ENCODE measurements around the gene CHDH.

CHDH gene

DNA sequence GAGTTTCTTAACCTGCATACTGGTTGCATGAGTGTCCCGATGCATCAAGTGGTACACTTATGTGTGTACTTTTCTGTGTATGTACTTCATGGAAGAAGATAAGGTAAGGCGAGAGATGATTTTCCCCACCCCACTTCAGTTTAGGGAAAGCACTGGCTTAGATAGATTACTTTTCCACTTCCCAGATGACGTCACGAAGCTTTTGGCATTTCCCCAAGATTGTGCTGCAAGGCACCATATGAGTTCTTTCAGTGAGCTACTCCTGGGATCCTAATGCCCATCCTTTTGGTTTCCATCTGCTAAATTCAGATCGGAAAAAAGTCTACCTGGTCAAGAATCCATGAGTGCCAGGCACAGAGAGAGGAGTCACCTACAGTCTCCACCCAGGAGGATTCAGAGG, 4.7 kb upstream of the CHDH start:
- DNase-seq, result no peak

DNA sequence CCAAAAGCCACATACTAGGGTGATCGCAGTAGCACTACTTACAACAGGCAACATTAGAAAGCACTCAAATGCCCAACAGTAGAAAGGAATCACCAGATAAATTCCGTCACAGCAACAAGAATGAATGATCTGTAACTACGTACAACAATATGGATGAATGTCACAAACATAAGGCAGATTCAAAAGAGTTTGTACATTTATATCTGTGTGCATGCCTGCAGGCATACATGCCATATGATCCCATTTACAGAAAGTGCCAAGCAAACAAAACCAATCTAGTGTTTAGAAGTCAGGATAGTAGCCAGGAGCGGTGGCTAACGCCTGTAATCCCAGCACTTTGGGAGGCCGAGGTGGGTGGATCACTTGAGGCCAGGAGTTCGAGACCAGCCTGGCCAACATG, 3.7 kb upstream of the CHDH start:
- no peak for DNase-seq

GRCh38 chr3:53846851-53847155, 584 bp upstream of the CHDH start:
- DNase-seq, result no peak

DNA sequence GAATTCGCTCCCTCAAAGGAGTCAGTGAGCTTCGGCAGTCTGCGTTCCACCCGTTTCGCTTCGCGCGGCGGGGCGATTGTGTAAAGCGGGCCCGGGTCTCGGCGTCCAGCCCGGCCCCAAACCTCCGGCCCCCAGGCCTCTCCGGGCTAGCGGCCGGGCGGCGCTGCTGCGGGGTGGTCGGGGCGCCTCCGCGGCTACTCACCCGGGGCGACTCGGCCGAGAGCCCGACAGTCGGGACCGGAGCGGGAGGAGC, 412 bp downstream of the CHDH start:
- DNase-seq, result no peak

- no peak for DNase-seq
These were observed 927 bp downstream of the CHDH start for GRCh38 chr3:53845103-53845880.

DNA sequence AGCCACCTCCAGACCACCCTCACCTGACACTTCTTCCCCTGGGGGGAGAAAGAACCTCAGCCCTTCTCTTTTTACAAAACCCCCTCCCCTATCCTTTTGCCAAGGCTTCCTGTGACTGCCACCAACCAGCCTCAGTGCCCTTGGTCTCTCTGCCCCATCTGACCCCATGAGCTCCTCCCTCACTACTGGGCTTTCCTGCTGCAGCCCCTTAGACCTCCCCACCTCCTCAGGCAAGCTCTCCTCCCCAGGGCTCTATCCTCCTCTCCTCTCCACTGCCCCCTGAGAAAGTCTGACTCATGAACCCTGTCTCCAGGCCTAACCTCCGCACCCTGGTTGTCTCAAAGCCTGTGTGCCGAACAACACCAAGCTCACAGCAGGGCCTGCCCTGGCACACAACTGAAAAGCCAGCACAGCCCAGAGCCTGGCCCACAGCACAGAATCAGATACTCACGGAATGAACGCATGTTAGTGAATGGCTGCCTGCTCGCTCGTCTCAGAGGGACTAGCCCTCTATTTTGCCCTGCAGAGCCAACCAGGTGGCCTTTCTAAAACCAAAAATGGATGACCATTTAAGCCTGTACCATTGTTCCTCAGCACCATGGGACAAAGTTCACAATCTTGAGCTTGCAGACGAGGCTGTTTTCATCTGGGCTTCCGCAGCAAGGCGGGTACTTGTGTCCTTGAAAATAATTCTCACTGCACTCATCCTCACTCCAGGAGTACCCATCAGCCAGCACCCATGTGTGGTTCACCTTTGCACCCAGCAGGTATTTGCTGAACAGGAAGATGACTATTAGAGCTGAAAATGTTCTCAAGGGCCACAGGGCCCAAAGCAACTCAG, 1.7 kb downstream of the CHDH start:
- DNase-seq, result no peak

GRCh38 chr3:53843195-53844177, 2.7 kb downstream of the CHDH start:
- DNase-seq, result no peak

- DNase-seq, result no peak
These were observed 3.6 kb downstream of the CHDH start for GRCh38 chr3:53842436-53843194.

DNA sequence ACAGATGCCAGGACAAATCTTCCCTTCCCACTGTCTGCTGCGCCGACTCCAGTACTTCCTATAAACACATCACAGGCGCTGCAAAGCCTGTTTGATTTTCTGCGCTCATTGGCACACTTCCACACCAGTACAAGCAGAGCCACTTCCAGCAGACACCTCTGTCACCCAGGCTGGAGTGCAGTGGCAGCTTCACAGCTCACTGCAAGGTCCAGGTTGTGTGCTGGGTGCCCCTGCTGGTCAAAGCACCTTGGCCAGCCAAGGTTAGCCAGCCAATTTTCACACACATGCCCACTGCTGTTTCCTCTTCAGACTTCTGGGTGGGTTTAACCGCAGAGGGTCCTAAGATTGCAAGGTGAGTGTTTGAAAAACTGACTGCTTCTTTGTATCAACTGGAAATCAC, 4.9 kb downstream of the CHDH start:
- DNase-seq, result no peak

GRCh38 chr3:53837331-53837730, 8.9 kb downstream of the CHDH start:
- DNase-seq, result no peak

- DNase-seq, result no peak
These were observed 9.9 kb downstream of the CHDH start for GRCh38 chr3:53836084-53836872.

- no peak for DNase-seq
These were observed 11.0 kb downstream of the CHDH start for GRCh38 chr3:53835257-53835656.

DNA sequence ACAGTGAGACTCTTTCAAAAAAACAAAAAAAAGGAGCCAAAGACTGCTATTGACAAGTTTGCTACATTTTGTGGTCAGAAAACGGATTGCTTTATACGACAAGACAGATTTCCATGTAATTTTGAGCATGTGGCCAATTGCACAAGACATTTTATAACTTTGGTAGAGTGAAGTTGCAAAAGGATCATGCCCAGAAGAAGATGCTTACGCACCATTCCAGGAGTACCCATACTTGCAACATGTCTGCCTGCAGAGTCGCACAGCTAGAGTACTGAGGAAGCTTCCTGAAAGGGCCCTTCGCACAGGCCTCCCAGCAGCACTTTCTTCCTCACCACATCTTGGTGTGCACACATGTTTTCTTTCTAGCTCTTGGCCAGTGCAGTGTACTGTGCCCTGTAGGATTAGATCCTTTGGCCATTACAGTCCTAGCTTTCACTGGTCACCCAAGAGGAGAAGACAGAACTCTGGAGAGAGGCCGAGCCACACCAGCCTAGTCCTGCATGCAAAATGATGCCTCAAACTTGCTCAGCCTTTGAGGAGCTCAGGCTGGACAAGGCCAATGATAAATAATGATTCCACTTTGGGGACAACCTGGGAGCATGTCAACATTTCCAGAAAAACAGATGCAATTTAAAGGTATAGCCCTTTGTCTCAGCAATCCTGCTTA, 11.7 kb downstream of the CHDH start:
- no peak for DNase-seq

DNA sequence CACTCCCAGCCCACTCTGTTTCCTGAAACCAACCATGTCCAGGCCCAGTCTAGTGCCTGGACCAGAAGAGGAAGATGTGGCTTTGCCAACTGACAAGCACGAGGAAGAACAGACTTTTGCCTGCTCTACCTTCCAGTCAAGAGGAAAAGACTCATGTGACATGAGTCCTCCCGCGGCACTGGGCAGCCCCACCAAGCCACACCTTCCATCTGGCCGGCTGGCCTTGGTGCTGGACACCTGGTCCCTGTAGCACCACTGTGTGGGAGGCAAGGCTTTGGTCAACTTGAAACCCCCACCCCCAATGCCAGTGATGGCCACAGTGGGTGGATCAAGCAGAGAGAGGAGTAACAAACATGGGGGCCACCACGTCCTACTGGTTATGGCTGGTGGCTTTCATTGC, 12.5 kb downstream of the CHDH start:
- no peak for DNase-seq

DNA sequence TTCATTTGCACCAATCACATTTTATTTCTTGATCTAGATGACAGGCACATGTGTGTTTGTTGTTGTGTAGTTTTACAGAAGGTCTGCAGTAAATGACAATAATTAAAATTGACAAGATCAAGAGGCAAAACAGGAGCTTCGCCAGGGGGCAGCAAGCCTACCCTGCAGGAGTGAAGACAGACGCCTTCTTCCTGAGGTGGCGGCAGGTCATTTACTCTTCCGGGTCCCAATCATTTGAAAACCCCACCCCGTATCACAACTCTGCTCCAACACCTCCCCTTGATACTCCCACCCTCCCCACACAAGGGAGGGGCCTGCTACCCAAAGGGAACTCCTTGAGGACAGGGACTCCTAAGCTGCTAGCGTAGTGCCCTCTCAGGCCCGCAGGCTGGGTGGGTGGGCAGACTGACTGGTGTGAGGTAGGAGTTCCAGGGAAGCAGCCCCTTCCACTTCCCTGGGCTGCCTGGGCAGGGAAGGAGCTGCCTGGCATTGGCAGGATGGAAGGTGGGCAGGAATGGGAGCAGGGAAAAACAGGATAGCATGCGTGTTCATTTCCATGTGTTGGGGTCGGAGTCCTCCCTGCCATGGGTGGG, 13.1 kb downstream of the CHDH start:
- DNase-seq, result no peak

DNA sequence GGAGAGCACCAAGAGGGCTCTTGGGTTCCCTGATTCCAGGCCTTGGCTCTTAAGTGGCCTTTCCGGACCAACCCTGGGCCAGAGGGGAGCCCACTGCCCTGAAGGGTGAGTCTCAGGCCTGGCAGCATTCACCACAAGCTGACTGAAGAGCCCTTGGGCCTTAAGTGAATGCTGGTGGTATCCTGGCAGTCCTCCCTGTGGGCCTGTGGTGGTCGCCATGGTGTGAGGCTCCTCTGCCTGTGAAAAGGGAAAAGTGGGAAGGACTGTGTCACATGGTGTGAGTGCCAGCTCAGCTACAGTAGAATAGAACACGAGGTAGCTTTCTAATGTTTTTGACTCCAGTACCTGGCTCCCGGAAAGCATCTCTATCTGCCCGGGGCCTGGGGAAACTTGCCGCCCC, 15.3 kb downstream of the CHDH start:
- no peak for DNase-seq

DNA sequence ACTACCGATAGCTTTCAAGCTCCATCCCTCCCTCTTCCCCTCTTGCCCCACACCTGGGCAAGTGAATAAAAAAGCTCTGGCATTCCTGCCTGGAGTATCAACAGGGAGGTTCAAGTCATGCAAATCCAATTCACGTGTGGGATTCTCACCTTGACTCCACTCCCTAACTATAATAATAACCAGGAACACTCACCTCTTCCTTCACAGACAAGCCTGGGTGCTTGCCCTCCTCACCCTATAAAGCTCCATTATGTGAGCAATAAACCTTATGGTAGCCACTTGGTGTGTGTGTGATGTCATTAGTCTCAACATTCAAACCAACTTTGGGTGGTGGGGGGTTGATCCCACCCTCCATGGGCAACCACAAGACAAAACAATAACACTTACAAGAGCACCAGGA, 16.6 kb downstream of the CHDH start:
- DNase-seq, result no peak

- no peak for DNase-seq
These were observed 17.6 kb downstream of the CHDH start for GRCh38 chr3:53828581-53828980.

GRCh38 chr3:53826048-53826447, 20.2 kb downstream of the CHDH start:
- no peak for DNase-seq

DNA sequence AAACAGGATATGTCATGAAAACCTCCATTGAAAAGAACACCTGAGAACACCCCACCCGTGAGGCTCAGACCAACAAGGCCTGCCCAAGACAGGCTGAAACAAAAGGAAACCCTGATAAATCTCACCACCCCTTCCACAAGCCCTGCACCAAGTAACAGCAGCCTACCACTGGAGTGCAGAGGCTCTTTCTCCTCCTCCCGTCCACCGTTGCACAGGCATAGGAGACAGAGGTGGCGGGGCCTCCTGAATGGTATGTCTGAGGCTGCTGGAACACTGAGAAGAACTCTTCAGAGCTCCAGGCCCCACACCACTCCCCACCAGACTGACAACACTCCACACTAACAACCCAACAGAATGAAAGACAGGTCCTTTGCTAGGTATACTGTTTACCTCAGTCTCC, 21.4 kb downstream of the CHDH start:
- no peak for DNase-seq

Measured in SW 1271 (cell line).